Esophagus muscularis mucosa (tissue), 4 donors: ENCODE measurements around the gene CFH.

ENCODE experiments used
- CTCF ChIP-seq, 3 experiments: fragments of 200-600 bp in 2 of 3; fragments of 450-650 bp in 1 of 3; sonication (generic) in 2 of 3; IDR thresholded peaks; one replicate each; pipeline ENCODE4 v1.5.1; 2017 to 2019; ENCODE audit warnings: antibody characterized with exemption in 3 of 3, mild to moderate bottlenecking in 2 of 3, moderate library complexity in 1 of 3
- EP300 ChIP-seq: sonication (generic); formaldehyde crosslinking; IDR thresholded peaks from one replicate; pipeline ENCODE4 v1.6.1; 2017; ENCODE audit warnings: antibody characterized with exemption
- POLR2A ChIP-seq: fragments of 450-650 bp; IDR thresholded peaks from one replicate; pipeline ENCODE4 v1.6.1; 2017; ENCODE audit warnings: antibody characterized with exemption, moderate library complexity, mild to moderate bottlenecking, low read depth

DNA sequence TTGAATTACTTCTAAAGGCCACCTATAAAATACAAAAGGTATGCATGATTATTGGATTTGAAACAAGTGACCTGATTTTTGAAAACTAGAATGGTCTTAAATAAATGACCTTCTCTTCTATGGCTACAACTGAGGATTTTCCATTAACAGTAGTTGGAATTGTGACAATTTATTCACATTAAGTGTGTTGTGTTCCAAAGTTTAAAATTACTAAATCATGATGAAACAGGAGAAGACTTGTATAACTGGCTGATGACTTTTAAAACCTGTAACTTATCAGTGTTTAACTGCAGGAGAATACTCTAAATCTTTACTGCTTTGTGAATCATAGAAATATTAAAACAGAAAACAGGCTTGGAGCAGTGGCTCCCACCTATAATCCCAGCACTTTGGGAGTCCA lies 48.2 kb upstream of the CFH start:
- TF ChIP-seq CTCF (IDR thresholded peaks at IDR 0.05) (no peak), POLR2A (no peak), EP300 (no peak)
